ENCODE results near the gene MAST3.
"Not testable (repeated sequence)": the region's sequence is repeated elsewhere in the genome, so short reads cannot be mapped to it uniquely, and the experiment has no call there.

MAST3 gene

DNA sequence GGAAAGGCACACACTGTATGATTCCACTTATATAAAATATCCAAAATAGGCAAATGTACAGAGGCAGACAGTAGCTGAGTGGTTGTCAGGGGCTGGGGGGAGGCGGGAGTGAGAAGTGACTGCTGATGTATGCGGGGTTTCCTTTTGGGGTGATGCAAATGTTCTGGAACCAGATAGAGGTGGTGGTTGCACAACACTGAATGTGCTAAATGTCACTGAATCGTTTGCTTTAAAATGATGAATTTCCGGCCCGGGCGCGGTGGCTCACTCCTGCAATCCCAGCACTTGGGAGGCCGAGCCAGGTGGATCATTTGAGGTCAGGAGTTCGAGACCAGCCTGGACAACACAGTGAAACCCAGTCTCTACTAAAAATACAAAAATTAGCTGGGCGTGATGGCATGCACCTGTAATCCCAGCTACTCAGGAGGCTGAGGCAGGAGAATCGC is 8.5 kb upstream of the MAST3 start:
- not testable (repeated sequence) for DNase-seq

DNA sequence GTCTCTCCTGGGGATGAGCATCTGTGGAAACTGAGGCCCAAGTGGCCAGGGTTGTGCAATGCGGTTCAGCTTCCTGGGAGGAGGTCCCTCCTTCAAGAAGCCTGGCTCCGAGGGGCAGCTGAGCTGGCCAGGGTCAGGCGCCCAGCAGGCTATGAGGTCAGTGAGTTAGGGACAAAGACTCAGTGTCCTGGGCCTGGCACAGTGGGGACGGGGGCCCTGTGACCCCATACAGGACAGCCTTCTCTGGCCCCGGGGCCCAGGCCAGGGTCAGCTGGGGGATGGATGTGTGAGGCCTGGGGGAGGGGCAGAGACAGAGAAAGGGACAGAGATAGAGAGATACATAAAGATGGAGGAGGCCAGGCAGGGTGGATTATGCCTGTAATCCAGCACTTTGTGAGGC is 7.9 kb upstream of the MAST3 start:
- DNase-seq, result no peak

GRCh38 chr19:18090545-18091216 is 6.9 kb upstream of the MAST3 start:
- no peak for DNase-seq

GRCh38 chr19:18091217-18091608 is 6.4 kb upstream of the MAST3 start:
- DNase-seq, result no peak

DNA sequence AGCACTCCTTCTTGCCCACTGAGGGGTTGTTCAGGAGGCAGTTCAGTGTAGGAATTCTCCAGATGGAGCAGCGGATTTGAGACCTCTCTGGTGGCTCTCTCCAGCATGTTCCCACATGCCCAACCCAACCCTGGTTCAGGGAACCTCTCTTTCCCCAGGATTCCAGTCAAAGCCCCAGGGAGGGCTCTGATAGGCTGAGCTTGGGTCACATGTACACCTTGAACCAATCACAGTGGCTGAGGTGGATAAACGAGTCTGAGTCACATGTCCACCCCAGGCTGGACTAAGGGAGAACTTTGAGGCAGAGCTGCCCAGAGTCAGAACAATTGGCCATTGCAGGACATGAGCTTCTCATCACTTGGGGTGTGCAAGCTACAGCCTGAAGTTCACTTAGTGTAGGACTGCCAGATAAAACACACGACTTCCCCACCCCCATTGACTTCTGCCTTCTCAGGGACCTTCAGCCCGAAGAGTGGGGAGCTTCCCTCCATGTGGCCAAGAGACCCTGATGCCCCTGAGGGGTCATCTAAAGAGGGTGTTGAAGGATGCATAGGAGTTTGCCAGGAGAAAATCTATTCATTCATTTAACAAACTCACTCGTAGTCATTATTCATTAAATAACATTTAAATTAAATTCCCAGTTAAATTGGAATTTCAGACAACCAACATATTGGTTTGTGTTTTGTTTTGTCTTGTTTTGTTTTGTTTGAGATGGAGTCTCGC is 4.0 kb upstream of the MAST3 start:
- DNase-seq, result peak; percentile 23

DNA sequence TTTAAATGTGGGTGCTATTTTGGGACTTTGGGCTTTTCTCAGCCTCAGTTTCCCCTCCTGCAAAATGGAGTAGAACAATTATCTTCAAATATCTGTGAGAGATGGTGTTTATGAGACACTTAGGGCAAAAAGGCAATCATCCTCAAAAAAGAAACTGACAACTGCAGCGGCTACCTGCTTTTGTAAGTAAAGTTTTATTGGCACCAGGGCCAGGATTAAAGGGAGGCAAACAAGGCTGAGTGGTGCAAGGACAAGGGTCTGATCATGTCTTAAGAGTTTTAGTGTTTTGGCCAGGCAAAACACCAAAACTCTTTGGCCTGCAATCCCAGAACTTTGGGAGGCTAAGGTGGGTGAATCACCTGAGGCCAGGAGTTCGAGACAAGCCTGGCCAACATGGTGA is 1.3 kb upstream of the MAST3 start:
- no peak for DNase-seq

DNA sequence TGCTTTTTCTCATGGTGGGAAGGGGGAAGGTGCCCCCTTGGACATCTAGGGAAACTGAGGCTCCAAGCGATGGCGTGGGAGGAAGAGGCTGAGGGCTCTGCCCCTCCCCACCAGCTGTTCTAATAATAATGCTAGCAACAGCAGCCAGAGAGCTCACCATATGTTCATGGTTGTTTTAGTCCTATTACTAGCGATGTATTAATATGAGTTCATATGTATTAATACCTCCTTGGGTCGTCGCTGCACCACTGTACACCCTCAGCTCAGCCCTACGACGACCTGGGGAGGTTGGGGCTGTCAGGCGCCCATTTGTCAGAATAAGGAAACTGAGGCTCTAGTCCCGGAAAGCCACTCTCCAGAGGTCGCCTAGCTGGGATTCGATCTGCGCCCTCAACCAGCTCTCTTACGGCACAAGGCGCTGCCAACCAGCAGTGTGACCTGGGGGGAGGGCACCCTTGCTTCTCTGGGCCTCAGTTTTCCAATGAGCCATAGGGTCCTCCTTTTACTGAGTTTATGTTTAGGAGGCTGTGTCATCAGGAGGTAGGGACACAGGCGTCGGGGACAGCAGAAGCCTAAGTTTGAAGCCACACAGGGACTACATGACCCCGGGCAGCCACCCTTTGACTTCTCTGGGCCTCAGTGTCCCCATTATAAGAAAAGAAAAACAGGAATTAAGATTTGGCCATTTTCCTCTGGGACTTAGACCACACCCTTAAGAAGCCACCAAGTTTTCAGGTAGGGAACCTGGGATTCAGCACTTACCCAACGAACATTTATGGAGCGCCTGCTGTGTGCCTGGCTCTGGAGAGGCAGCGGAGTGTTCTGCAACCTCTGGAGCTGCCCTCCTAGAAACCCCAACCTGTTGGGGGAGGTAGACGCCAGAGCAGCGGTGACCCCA is 664 bp downstream of the MAST3 start:
- DNase-seq, result no peak

- no peak for DNase-seq
Observed at GRCh38 chr19:18098891-18099622, 1.5 kb downstream of the MAST3 start.

DNA sequence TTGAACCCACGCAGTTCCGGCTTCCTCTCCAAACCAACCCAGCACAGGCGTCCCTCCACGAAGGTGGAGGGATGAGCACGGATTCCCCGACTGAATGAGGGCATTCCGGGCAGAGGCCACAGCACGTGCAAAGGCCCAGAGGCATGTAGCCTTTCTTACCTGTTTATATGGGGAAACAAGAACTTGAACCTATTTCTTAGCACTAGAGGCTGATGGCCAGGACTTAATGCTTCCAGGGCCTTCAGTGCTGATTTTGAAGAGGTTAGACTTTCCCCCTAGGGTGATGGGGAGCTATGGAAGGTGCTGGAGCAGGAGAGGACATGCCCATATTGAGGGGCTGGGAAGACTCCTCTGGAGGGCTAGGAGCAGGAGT is 2.0 kb downstream of the MAST3 start:
- DNase-seq, result no peak

- DNase-seq, result no peak
Observed at GRCh38 chr19:18100710-18101109, 3.1 kb downstream of the MAST3 start.

GRCh38 chr19:18101268-18101667 is 3.7 kb downstream of the MAST3 start:
- DNase-seq, result no peak

- no peak for DNase-seq
Observed at GRCh38 chr19:18102916-18103542, 5.5 kb downstream of the MAST3 start.

DNA sequence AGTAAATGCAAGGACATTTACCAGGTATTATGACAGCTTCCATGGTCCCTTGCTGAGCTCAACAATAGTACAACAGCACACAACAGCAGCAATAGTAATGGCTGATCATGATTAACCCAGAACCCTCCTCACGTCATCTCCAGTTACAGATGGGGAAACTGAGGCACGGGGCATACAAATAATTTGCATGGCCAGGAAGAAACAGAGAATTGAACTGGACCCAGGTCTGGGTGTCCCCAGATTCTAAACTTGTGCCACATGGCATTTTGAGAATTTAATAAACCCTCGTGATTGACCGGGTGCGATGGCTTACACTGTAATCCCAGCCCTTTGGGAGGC is 7.2 kb downstream of the MAST3 start:
- DNase-seq, result no peak

GRCh38 chr19:18105259-18105658 is 7.7 kb downstream of the MAST3 start:
- DNase-seq, result not testable (repeated sequence)

- DNase-seq, result no peak
Observed at GRCh38 chr19:18107235-18107634, 9.7 kb downstream of the MAST3 start.

DNA sequence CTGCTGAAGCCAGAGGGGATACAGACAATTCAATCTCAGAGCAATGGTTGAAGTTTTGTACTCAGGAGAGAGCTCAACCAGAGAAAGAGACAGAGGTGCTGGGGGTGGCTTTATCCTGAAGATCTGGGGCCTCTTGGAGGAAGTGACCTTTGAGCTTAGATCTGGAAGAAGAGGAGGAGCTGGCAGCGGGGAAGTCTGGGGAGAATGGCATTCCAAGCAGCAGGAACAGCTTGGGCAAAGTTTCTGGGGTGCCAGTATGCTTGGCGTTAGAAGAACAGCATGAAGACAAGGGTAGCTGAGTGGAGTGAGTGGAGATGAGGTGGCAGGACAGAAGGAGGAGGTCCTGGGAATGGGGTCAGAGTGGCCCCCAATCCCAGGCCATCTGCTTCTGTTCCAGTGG is 11.3 kb downstream of the MAST3 start:
- no peak for DNase-seq

DNA sequence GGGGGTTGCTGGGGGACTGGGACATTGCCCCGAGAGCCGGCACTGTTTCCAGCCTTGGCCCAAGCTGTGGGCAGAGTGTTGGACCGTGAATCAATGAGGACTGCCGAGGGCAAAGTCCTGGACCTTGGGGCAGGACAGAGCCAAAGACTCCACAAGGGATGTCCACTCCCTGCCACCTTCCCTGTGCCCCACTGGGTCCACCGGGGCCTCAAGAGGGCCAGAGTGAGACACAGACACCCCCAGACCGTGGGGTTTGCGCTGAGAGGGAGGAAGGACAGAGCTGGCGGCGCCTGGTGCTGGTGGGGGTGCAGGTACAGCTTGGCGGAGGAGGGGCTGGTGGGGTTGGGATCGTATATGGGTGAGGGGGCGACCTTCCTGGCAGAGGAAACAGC is 11.8 kb downstream of the MAST3 start:
- no peak for DNase-seq

DNA sequence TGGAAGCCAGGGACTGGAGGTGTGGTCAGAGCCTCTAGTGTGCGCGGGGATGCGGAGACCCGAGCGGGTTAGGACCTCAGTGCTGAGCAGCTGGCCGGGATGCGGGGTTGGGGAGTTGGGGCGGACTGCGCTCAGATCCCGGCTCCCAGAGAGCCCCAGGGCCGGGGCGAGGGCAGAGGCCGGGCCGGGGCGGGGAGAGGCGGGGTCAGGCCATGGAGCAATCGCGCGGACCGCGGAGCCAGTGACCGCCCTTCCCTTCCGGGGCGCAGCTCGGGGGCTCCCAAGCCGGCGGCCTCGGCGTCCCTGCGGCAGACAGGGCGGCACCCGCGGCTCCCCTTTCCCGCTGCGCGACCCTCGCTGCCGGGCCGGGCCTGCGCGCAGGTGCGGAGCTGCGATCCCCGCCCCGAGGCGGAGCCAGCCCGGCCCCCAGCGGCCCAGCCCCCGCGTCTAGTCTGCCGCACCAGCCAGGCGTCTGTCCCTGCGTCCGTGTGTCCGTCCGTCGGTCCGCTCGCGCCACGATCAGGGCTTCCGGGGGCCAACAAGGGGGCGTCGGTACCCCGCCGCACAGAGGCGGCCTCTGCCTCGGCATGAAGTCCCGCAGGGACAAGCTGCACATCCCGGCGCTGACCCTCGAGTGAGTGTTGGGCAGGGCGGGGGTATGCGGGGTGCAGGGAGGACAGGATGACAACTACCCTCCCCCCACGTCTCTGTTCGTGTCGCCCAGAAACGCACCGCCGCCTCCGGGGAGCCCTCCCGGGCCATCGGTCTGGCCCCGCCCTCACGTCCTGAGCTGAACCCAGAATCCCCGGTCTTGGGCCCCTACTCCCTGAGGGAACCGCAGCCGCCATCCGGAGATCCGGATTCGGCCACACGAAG is 12.4 kb downstream of the MAST3 start:
- DNase-seq, result no peak

GRCh38 chr19:18110609-18111232 is 13.1 kb downstream of the MAST3 start:
- no peak for DNase-seq

GRCh38 chr19:18112989-18113478 is 15.5 kb downstream of the MAST3 start:
- DNase-seq, result peak; percentile 67

DNA sequence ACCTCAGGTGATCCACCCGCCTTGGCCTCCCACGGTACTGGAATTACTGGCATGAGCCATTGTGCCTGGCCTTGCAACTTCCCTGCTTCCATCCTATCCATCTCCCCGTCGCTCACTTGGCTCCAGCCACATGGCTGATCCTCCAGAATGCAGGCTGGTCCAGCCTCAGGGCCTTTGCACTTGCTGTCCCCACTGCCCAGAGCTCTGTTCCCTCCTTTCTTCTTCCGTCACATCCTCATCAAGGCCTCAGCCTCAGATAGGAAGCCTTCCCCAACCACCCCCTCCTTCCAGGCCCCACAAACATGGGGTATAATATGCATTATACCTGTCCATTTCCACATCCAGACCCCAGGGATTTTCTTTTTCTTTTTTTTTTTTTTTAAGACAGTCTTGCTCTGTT is 16.2 kb downstream of the MAST3 start:
- no peak for DNase-seq
